Activated CD4-positive, alpha-beta T cell treated with anti-CD3 and anti-CD28 coated beads, Interleukin-2, amount 10 ng/mL, durations not matched to agents 7 days and 5 days (primary cell): Measurements from ENCODE around the gene MGAT5B. TPM values are rescaled to one million over a fixed set of nuclear protein-coding genes. Genes with fewer than 3 reads are reported as not detected.
A peak's percentile ranks its signal among the peaks of the same experiment; 100 is the strongest.

ENCODE experiments used
- CTCF ChIA-PET: fragments of 350-600 bp; sonication (Branson Sonifier 250); formaldehyde crosslinking; loops from one replicate; lab custom pipeline; 2021; ENCODE audit warnings: antibody characterized with exemption; lab: Charles Lee
- POLR2A ChIA-PET: fragments of 350-600 bp; sonication (Branson Sonifier 250); formaldehyde crosslinking; loops from one replicate; lab custom pipeline; 2021; ENCODE audit warnings: antibody characterized with exemption; lab: Charles Lee
- DNase-seq: peaks from one replicate; pipeline ENCODE4 v3.0.0-alpha.2; 2020
- H3K27ac Mint-ChIP-seq: one replicate; pipeline ENCODE4 v1.8.0; 2021; ENCODE audit warnings: mild to moderate bottlenecking, moderate library complexity, mixed read lengths
- H3K27me3 Mint-ChIP-seq: one replicate; pipeline ENCODE4 v1.8.0; 2021; ENCODE audit warnings: mixed read lengths
- H3K36me3 Mint-ChIP-seq: one replicate; pipeline ENCODE4 v1.8.0; 2021; ENCODE audit warnings: low read depth, mixed read lengths
- H3K4me1 Mint-ChIP-seq: one replicate; pipeline ENCODE4 v1.8.0; 2021; ENCODE audit warnings: mixed read lengths
- H3K4me3 Mint-ChIP-seq: one replicate; pipeline ENCODE4 v1.8.0; 2021; ENCODE audit warnings: mild to moderate bottlenecking, moderate library complexity, mixed read lengths
- H3K9me3 Mint-ChIP-seq: one replicate; pipeline ENCODE4 v1.8.0; 2021; ENCODE audit warnings: mixed read lengths
- total RNA-seq, 2 experiments: library from RNA; stranded (reverse); gene quantifications; one replicate each; pipeline ENCODE4 v1.2.3, GENCODE V29; 2021

Gene MGAT5B
- total RNA-seq, 2 experiments from 2014 or later: 0.12 to 0.45 TPM

- peaks cover 2% of the 10 kb centered on the region for H3K9me3 Mint-ChIP-seq
- no peak overlapping the region for H3K4me3 Mint-ChIP-seq
- ChIA-PET POLR2A (no interaction called here), CTCF (interaction anchor here (1.2 kb wide), 1 partner anchor 34 kb away, joined by 3 read pairs; the partner anchor contains the start of gene MGAT5B)
- no peak for DNase-seq
- no peak overlapping the region for H3K27ac Mint-ChIP-seq
- H3K4me1 Mint-ChIP-seq: no peaks in the 10 kb centered on the region
- no peaks in the 10 kb centered on the region for H3K27me3 Mint-ChIP-seq
- no peaks in the 10 kb centered on the region for H3K36me3 Mint-ChIP-seq
Observed at GRCh38 chr17:76902476-76902875, 34.3 kb downstream of the MGAT5B start.

GRCh38 chr17:76903631-76904030 lies 35.4 kb downstream of the MGAT5B start:
- peaks cover 4% of the 10 kb centered on the region for H3K9me3 Mint-ChIP-seq
- no peaks in the 10 kb centered on the region for H3K27me3 Mint-ChIP-seq
- H3K4me3 Mint-ChIP-seq: no peak overlapping the region
- H3K27ac Mint-ChIP-seq: no peak overlapping the region
- DNase-seq: no peak
- no peaks in the 10 kb centered on the region for H3K36me3 Mint-ChIP-seq
- ChIA-PET CTCF (no interaction called here), POLR2A (no interaction called here)
- no peaks in the 10 kb centered on the region for H3K4me1 Mint-ChIP-seq

- no peaks in the 10 kb centered on the region for H3K36me3 Mint-ChIP-seq
- H3K9me3 Mint-ChIP-seq: peaks cover 4% of the 10 kb centered on the region
- no peaks in the 10 kb centered on the region for H3K4me1 Mint-ChIP-seq
- no peaks in the 10 kb centered on the region for H3K27me3 Mint-ChIP-seq
- no peak overlapping the region for H3K27ac Mint-ChIP-seq
- H3K4me3 Mint-ChIP-seq: no peak overlapping the region
- POLR2A ChIA-PET: no interaction called here
- no peak for DNase-seq
- CTCF ChIA-PET: no interaction called here
Observed at GRCh38 chr17:76904116-76904515, 35.9 kb downstream of the MGAT5B start.

GRCh38 chr17:76905036-76905435 lies 36.8 kb downstream of the MGAT5B start:
- Mint-ChIP-seq H3K36me3 (no peaks in the 10 kb centered on the region), H3K27ac (no peak overlapping the region), H3K9me3 (peaks cover 4% of the 10 kb centered on the region), H3K4me1 (no peaks in the 10 kb centered on the region), H3K27me3 (no peaks in the 10 kb centered on the region), H3K4me3 (no peak overlapping the region)
- CTCF ChIA-PET: no interaction called here
- DNase-seq: no peak
- POLR2A ChIA-PET: no interaction called here

- Mint-ChIP-seq H3K9me3 (peaks cover 4% of the 10 kb centered on the region), H3K27me3 (peaks cover 3% of the 10 kb centered on the region), H3K27ac (no peak overlapping the region), H3K36me3 (no peaks in the 10 kb centered on the region), H3K4me3 (no peak overlapping the region), H3K4me1 (no peaks in the 10 kb centered on the region)
- no peak for DNase-seq
- CTCF ChIA-PET: no interaction called here
- POLR2A ChIA-PET: interaction anchor here (0.6 kb wide), 1 partner anchor 173 kb away, joined by 3 read pairs; no protein-coding TSS in a partner anchor
Observed at GRCh38 chr17:76905836-76906235, 37.6 kb downstream of the MGAT5B start.

- peaks cover 4% of the 10 kb centered on the region for H3K9me3 Mint-ChIP-seq
- ChIA-PET CTCF (interaction anchor here (1.3 kb wide), 1 partner anchor 38 kb away, joined by 3 read pairs; the partner anchor contains the start of gene MGAT5B), POLR2A (interaction anchor here (0.6 kb wide), 1 partner anchor 172 kb away, joined by 3 read pairs; no protein-coding TSS in a partner anchor)
Observed at GRCh38 chr17:76906463-76906862, 38.3 kb downstream of the MGAT5B start.

GRCh38 chr17:76907352-76907751 lies 39.1 kb downstream of the MGAT5B start:
- no peak overlapping the region for H3K27ac Mint-ChIP-seq
- H3K36me3 Mint-ChIP-seq: no peaks in the 10 kb centered on the region
- H3K9me3 Mint-ChIP-seq: peaks cover 4% of the 10 kb centered on the region
- DNase-seq: no peak
- CTCF ChIA-PET: interaction anchor here (1.3 kb wide), 1 partner anchor 39 kb away, joined by 3 read pairs; the partner anchor contains the start of gene MGAT5B
- peaks cover 3% of the 10 kb centered on the region for H3K27me3 Mint-ChIP-seq
- no peak overlapping the region for H3K4me3 Mint-ChIP-seq
- H3K4me1 Mint-ChIP-seq: no peaks in the 10 kb centered on the region
- POLR2A ChIA-PET: no interaction called here

More at GRCh38 chr17:76906463-76906862, 38.3 kb downstream of the MGAT5B start:
- Mint-ChIP-seq H3K27me3 (peaks cover 3% of the 10 kb centered on the region), H3K36me3 (no peaks in the 10 kb centered on the region), H3K4me3 (no peak overlapping the region), H3K27ac (no peak overlapping the region), H3K4me1 (no peaks in the 10 kb centered on the region)
- DNase-seq: no peak

- DNase-seq: peak; percentile 63
- Mint-ChIP-seq H3K4me3 (no peak overlapping the region), H3K27ac (no peak overlapping the region), H3K4me1 (no peaks in the 10 kb centered on the region), H3K9me3 (peaks cover 4% of the 10 kb centered on the region), H3K27me3 (peaks cover 4% of the 10 kb centered on the region), H3K36me3 (no peaks in the 10 kb centered on the region)
- CTCF ChIA-PET: interaction anchor here (0.6 to 1.5 kb wide), 2 partner anchors 11 to 44 kb away, joined by 3 to 5 read pairs; no protein-coding TSS in a partner anchor
- POLR2A ChIA-PET: no interaction called here
Observed at GRCh38 chr17:76909971-76910760, 42.0 kb downstream of the MGAT5B start.

GRCh38 chr17:76911299-76912017 lies 43.3 kb downstream of the MGAT5B start:
- Mint-ChIP-seq H3K27me3 (peaks cover 4% of the 10 kb centered on the region), H3K4me1 (no peaks in the 10 kb centered on the region), H3K27ac (no peak overlapping the region), H3K36me3 (no peaks in the 10 kb centered on the region), H3K9me3 (peaks cover 4% of the 10 kb centered on the region), H3K4me3 (no peak overlapping the region)
- ChIA-PET CTCF (interaction anchor here (0.6 to 0.9 kb wide), 3 partner anchors 310 to 808 kb away, joined by 3 to 4 read pairs (median 3); no protein-coding TSS in a partner anchor), POLR2A (no interaction called here)
- no peak for DNase-seq

- Mint-ChIP-seq H3K27ac (no peak overlapping the region), H3K4me3 (no peak overlapping the region), H3K4me1 (no peaks in the 10 kb centered on the region), H3K36me3 (no peaks in the 10 kb centered on the region), H3K27me3 (peaks cover 4% of the 10 kb centered on the region), H3K9me3 (peaks cover under 1% of the 10 kb centered on the region)
- ChIA-PET CTCF (no interaction called here), POLR2A (no interaction called here)
- DNase-seq: no peak
Observed at GRCh38 chr17:76912421-76913164, 44.4 kb downstream of the MGAT5B start.

- ChIA-PET POLR2A (no interaction called here), CTCF (no interaction called here)
- peaks cover 4% of the 10 kb centered on the region for H3K27me3 Mint-ChIP-seq
- no peak for DNase-seq
- no peaks in the 10 kb centered on the region for H3K4me1 Mint-ChIP-seq
- no peak overlapping the region for H3K4me3 Mint-ChIP-seq
- no peak overlapping the region for H3K27ac Mint-ChIP-seq
- H3K9me3 Mint-ChIP-seq: no peaks in the 10 kb centered on the region
- no peaks in the 10 kb centered on the region for H3K36me3 Mint-ChIP-seq
Observed at GRCh38 chr17:76914937-76915336, 46.7 kb downstream of the MGAT5B start.

GRCh38 chr17:76915840-76916510 lies 47.8 kb downstream of the MGAT5B start:
- no peaks in the 10 kb centered on the region for H3K9me3 Mint-ChIP-seq
- CTCF ChIA-PET: interaction anchor here (1.1 kb wide), 1 partner anchor 74 kb away, joined by 3 read pairs; no protein-coding TSS in a partner anchor
- peaks cover 1% of the 10 kb centered on the region for H3K27me3 Mint-ChIP-seq
- DNase-seq: no peak
- no peak overlapping the region for H3K27ac Mint-ChIP-seq
- H3K4me1 Mint-ChIP-seq: no peaks in the 10 kb centered on the region
- H3K4me3 Mint-ChIP-seq: no peak overlapping the region
- POLR2A ChIA-PET: no interaction called here
- no peaks in the 10 kb centered on the region for H3K36me3 Mint-ChIP-seq
